Lower leg skin (tissue), 4 donors: ENCODE measurements around the gene ENOX1. TPM values are rescaled to one million over a fixed set of nuclear protein-coding genes. Genes with fewer than 3 reads are reported as not detected.

Experiments used
- DNase-seq, 2 donors: peaks; one replicate each; pipeline ENCODE4 v3.0.0-alpha.2; 2019; ENCODE audit warnings: low spot score in 2 of 2
- H3K4me3 ChIP-seq: fragments of 200-600 bp; sonication (generic); 2 replicates; pipeline ENCODE4 v1.5.1; 2017; ENCODE audit warnings: mild to moderate bottlenecking, low read depth; ENCODE audit not compliant: poor library complexity, severe bottlenecking
- CTCF ChIP-seq, 3 donors: fragments of 450-650 bp; IDR thresholded peaks; one replicate each; pipeline ENCODE4 v1.5.1; 2016; ENCODE audit warnings: antibody characterized with exemption in 3 of 3, mild to moderate bottlenecking in 3 of 3, moderate library complexity in 2 of 3
- POLR2A ChIP-seq, 2 donors: fragments of 450-650 bp; IDR thresholded peaks; one replicate each; pipeline ENCODE4 v1.6.1; 2016 to 2017; ENCODE audit warnings: antibody characterized with exemption in 2 of 2, mild to moderate bottlenecking in 1 of 2, moderate library complexity in 1 of 2
- whole genome bisulfite sequencing, 2 donors: methylation state at CpG; one replicate each; pipeline ENCODE4 v1.1.5; 2018; 5-methylcytosine and 5-hydroxymethylcytosine counted together
- intact Hi-C: fragments of 100-400 bp; cut with DNase I; formaldehyde crosslinking; loops from one replicate; pipeline ENCODE4 v1.15.0; 2023; ENCODE audit warnings: low total_unique reads
- total RNA-seq, 4 donors: library from RNA; depleted of rRNA; stranded (reverse); fragments of >200 nt; gene quantifications; one replicate each; pipeline ENCODE4 v1.1.0, GENCODE V29; 2016

Gene ENOX1
- total RNA-seq, 4 donors from 2014 or later: 0.11 to 0.52 (median 0.30) TPM

DNA sequence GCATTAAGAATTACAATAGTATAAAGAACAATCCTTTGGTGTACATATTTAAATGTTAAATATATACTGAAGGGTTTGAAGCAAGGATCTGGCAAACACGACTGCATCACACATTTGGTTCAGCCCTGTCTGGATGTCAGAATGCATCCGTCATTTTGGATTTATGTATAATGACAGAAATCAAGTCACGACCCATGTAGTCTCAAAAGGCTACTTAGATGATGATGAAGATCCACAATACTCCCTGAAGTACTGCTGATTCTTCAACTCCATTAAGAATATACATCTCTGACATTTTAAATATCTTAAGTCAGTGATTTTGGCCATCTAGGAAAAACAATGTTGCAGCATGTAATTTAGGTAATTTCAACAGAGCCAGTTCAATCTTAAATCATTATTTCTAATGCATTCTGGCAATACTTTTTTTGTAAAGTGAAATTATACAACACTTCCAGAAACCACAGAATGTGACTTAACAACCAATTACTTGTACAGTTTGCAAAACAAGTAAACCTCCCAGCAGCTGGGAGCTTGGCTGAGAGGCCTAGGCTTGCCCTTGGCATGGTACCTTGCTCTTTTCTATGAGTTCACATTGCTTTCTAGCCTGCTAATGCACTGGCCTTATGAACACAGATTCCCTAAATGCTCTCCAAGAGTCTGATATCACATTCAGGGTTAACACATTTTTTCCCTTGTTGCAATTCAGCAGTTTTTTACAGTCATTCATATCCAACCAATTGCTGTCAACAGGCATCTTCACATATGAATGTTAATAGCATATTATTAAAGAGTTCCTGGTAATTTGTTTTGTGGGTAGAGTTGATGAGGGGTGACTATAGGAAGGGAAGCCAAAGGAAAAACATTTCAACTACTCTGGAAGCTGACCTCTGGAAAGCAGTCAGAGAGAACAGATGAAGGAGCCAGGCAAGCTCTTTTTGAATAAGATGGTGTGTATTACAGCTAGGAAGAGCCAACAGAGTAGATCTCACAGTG, 175.2 kb downstream of the ENOX1 start:
- TF ChIP-seq POLR2A (IDR thresholded peaks at IDR 0.05) (no peak), CTCF (IDR thresholded peaks at IDR 0.05) (no peak)
- no peak for DNase-seq
- intact Hi-C loops: no loop called here
- H3K4me3 ChIP-seq: no peak overlapping the region
- WGBS, 2 donors: 82 to 86% methylated on average over 3 of the region's 3 CpGs

DNA sequence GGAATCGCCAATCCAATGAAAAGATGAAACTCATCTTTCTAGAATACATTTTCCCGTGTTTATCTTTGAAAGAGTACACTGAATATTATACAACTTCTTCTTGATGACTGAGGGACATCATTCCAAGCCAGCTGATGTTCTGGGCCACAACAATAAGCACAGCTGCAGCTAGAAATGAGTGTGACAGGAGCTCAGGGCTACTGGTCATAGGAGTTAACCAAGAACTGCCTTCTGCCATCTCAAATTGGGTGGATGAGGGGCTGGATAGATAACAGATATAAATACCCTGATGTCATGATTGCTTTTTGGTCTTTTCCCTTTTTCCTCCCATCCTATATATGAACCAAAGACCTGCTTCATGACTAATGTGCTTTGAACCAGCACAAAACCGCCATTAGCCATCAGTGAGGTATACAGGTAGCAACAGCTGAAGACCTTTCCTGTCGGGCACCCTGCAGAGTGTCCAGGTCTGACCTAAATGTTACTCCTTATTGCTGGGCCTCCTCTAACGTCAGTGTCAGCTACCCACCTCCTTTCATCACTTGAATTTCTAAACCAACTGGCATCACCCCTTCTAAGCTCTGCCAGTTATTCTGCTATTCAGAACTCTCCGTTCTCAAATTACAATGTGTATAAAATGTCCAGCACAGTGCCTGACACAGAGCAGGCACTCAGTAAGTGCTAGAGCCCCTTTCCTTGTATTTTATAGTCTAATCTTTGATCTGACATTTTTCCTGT, 178.2 kb downstream of the ENOX1 start:
- WGBS, 2 donors: 82 to 83% methylated on average over 6 of the region's 6 CpGs
- H3K4me3 ChIP-seq: no peak overlapping the region

GRCh38 chr13:43597599-43597945, 189.2 kb downstream of the ENOX1 start:
- DNase-seq: no peak
- no peak overlapping the region for H3K4me3 ChIP-seq
- intact Hi-C loops: no loop called here
- WGBS, 2 donors: 90 to 100% methylated on average over 1 of the region's 1 CpG
- TF ChIP-seq CTCF (IDR thresholded peaks at IDR 0.05): no peak
- no peak for TF ChIP-seq POLR2A (IDR thresholded peaks at IDR 0.05)

More for the DNA sequence above, 178.2 kb downstream of the ENOX1 start:
- intact Hi-C loops: no loop called here
- no peak for DNase-seq
- TF ChIP-seq POLR2A (IDR thresholded peaks at IDR 0.05) (no peak), CTCF (IDR thresholded peaks at IDR 0.05) (no peak)

- H3K4me3 ChIP-seq: no peak overlapping the region
- no peak for DNase-seq
- WGBS, 2 donors: 78 to 85% methylated on average over 7 of the region's 7 CpGs
- no peak for TF ChIP-seq POLR2A (IDR thresholded peaks at IDR 0.05)
- no peak for TF ChIP-seq CTCF (IDR thresholded peaks at IDR 0.05)
- intact Hi-C loops: no loop called here
These were observed 189.7 kb downstream of the ENOX1 start for GRCh38 chr13:43596924-43597598.

DNA sequence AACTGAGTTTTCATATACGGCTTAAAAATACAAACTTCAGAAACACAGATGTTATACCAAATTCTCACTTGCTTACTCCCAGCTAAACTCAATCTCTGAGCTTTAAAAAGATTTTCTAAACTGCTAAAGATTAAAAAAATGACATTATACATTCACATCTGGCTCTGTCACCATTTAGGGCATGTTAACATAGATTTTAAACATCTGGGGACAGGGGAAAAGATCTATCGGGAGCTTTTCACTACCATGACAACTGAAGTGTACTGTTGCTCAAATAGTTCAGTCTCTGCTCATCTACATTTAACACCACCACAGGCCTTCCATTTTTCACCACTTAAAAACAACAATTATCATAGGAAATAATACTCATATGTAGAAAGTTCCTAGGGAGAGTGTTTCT, 190.8 kb downstream of the ENOX1 start:
- DNase-seq: no peak
- 85% methylated on average over 2 of the region's 2 CpGs for WGBS, 2 donors
- intact Hi-C loops: no loop called here
- no peak for TF ChIP-seq CTCF (IDR thresholded peaks at IDR 0.05)
- H3K4me3 ChIP-seq: no peak overlapping the region
